NCI-H774 (cell line): ENCODE results near the gene ISCU.
"Not testable (repeated sequence)": the region's sequence is repeated elsewhere in the genome, so short reads cannot be mapped to it uniquely, and the experiment has no call there.

Experiments used
- DNase-seq: peaks from one replicate; lab custom pipeline; 2025; lab: John Stamatoyannopoulos, UW

The ISCU gene

GRCh38 chr12:108589028-108589839 is 26.8 kb downstream of the ISCU start:
- DNase-seq, result no peak

DNA sequence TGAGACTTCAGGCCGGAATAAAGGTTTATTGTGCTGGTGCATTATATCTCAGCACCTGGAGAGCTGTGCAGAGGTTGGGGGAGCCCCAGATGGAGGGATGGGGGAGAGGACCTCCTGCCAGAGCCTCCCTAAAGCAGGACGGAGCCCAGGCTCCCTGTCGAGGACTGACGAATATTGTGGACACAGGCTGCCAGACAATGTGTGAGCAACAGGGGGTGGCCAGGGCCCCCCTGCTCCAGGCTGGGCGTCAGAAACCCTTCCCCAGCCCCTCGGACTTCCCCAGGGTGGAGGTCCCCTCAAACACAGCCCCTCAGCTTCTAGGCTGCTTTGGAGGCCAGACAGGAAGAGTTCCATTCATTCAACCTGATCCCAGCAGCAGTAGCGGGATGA is 27.4 kb downstream of the ISCU start:
- DNase-seq, result no peak

GRCh38 chr12:108590463-108590862 is 28.1 kb downstream of the ISCU start:
- not testable (repeated sequence) for DNase-seq

GRCh38 chr12:108591267-108591980 is 29.0 kb downstream of the ISCU start:
- DNase-seq, result no peak

- DNase-seq, result no peak
Observed at GRCh38 chr12:108592033-108592909, 29.9 kb downstream of the ISCU start.

- DNase-seq, result no peak
Observed at GRCh38 chr12:108594323-108594903, 32.0 kb downstream of the ISCU start.

DNA sequence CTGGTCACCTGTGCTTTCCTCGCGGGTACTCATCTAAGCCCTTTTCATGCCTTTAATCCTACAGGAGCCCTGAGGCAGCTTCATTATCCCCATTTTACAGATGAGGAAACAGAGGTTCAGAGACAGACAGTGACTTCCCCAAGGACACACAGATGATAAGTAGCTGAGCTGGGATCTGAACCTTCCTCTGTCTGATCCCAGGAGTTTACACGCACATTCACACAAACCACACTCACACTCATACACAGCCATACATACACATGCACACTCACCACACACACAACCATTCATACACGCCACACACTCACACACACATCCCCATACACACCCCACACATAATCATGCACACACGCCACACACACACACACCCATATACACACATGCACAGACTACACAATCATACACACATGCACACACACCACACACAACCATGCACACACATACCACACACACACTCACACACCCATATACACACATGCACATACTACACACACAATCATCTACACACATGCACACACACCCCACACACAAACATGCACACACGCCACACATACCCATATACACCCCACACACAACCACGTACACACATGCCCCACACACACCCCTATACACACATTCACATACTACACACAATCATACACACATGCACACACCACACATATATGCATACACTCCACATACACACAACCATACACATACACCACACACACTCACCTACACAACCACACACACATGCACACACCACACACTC is 32.7 kb downstream of the ISCU start:
- DNase-seq, result no peak

GRCh38 chr12:108595711-108596647 is 33.6 kb downstream of the ISCU start:
- no peak for DNase-seq

- DNase-seq, result no peak
Observed at GRCh38 chr12:108596854-108597558, 34.6 kb downstream of the ISCU start.

DNA sequence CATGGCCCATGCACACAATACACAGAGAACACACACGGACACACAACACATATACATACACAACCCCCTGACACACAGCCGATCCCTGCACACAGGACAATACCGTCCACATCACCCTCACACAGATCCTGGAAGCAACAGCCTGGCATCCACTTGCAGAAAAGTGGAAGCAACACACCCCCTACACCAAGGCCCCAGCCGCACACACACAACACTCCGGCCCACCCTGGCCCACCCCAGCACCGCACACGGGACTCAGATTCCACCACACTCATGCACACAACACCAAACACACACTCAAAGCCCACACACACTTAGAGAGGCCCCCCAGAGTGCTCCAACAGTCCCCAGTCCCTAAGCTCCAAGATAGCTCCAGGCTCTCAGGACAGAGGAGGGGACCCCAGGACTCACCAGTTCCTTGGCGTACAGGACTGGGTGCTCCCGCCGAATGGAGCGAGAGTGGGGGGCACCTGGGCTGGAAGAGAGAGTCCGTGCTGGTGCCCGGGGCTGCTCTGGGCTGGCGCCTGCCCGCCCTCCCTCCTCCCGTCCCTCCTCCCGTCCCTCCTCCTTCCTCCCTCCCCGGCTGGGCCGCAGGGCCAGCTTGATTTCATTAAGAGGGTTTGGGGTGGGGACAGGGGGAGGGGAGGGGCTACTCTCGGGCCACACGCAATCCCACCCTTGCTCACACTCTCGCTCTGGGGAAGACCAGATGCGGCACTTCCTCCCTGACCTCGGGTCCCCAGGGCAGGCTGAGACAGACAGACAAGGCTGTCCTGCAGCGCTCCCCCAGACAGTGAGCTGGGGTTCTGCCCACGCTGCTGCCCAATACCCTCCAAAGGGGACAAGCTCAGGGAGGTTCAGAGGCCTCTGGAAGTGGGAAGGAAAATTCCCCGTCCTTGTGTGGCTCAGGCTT is 35.4 kb downstream of the ISCU start, which contains the start of gene TMEM119:
TMEM119 (minus strand) TSS at position 526 of the 913 bp plus-strand sequence. CDS start 5,701 bp downstream, outside the sequence.
- DNase-seq, result no peak

GRCh38 chr12:108598553-108599250 is 36.3 kb downstream of the ISCU start:
- DNase-seq, result no peak

DNA sequence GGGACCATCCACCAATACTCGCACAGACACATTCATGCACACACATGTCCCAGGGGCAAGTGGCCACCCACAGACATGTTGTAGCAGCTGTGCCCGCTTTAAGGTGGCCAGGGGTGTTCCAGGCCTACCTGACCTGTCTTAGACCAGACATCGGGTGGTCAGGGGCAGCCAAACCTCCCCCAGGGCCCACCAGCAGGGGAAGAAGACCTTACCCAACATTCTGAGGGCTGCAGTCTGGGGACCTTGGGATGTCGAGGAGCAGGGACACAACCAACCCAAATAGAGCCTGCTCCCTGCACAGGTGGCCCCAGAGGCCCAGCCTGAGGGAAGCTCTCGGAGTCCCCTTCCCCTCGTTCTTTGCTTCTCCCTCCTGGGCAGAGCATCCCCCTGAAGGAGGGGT is 37.1 kb downstream of the ISCU start:
- no peak for DNase-seq

DNA sequence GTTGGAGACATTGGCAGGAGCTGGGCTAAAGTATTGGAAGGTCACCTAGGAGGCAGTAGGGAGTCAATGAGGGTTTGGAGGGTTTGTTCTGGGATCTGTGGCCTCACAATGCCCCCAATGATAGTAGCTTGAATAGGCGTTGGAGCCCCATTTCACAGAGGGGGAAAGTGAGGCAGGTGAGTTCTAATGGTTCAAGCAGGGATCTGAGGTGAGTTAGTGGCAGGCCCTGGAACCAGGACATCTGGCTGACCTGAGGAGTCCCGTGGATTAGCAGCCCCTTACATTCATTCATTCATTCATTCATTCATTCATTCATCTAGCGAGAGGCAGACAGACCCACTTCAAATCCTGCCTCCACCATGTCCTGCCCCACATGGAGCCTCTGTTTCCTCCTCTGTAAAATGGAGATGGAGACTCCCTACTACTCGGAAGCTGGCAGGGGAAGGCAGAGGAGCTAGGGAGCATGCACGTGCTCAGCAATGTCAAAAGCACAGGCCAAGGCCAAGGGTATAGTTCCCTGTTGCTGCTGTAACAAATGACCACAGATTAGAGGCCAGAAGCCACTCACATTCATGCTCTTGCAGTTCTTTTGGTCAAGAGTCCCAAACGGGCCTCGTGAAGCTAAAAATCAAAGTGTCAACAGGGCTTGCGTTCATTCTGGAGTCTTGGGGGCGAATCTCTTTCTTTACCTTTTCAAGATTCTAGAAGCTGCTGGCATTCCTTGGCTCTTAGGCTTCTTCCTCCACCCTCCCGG is 37.7 kb downstream of the ISCU start:
- no peak for DNase-seq

DNA sequence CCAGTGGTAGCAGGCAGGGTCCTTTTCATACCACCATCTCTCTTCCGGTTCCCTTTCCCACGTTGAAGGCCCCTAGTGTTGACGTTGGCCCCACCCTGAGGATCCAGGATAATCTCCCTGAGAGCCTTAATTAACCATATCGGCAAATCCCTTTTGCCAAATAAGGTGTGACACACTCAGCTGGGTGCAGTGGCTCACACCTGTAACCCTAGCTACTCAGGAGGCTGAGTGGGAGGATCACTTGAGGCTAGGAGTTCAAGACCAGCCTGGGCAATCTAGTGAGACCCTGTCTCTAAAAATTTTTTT is 38.3 kb downstream of the ISCU start:
- DNase-seq, result no peak

DNA sequence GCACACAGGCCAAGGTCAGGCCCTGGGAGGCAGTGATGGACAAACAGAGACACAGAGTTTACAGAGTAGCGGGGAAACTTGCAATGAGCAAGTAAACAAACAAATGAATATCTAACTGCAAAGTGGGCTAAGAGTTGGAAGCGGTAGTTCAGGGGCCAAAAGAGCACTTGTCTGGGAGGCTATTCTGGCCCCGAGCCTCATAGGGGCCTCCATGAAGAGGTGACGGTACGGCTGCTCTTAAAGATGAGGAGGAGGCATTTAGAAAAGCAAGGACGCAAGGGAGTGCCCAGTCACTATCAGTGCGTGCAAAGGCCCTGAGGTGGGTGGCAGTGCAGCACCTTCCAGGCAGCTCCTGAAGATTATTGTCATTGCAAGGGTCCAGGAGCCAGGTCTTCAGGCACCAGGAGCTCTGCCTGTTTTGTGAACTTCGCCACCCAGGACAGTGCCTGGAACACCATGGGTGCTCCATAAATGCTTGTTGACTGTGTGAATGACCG is 39.9 kb downstream of the ISCU start:
- DNase-seq, result no peak

GRCh38 chr12:108602976-108603704 is 40.7 kb downstream of the ISCU start:
- no peak for DNase-seq
